Spleen (tissue), 11 donors: ENCODE results near the gene ZNF768. TPM values are rescaled to one million over a fixed set of nuclear protein-coding genes. Genes with fewer than 3 reads are reported as not detected.
A peak's percentile ranks its signal among the peaks of the same experiment; 100 is the strongest.

Experiments
- DNase-seq: peaks from one replicate; pipeline ENCODE4 v3.0.0-alpha.2; 2020
- H3K27ac ChIP-seq, 8 donors: fragments of 200-600 bp; sonication (generic) in 7 of 8; 1 replicate in 4 of 8; 2 replicates in 4 of 8; pipeline versions ENCODE4 v1.5.0 to v1.8.0; 2016 to 2021; ENCODE audit warnings: inconsistent platforms in 4 of 8, mild to moderate bottlenecking in 4 of 8, moderate library complexity in 1 of 8
- H3K27me3 ChIP-seq, 7 donors: fragments of 200-600 bp; sonication (generic) in 6 of 7; replicated peaks in 1 of 7; 1 replicate in 4 of 7; 2 replicates in 3 of 7; pipeline versions ENCODE4 v1.5.0 to v1.8.0; 2016 to 2021; ENCODE audit warnings: inconsistent platforms in 3 of 7, mild to moderate bottlenecking in 1 of 7
- H3K36me3 ChIP-seq, 6 donors: fragments of 200-600 bp; sonication (generic) in 5 of 6; 1 replicate in 4 of 6; 2 replicates in 2 of 6; pipeline versions ENCODE4 v1.5.0 to v1.8.0; 2016 to 2021; ENCODE audit warnings: inconsistent platforms in 2 of 6
- H3K4me1 ChIP-seq, 6 donors: fragments of 200-600 bp; sonication (generic) in 5 of 6; 1 replicate in 3 of 6; 2 replicates in 3 of 6; pipeline versions ENCODE4 v1.5.0 to v1.8.0; 2016 to 2021; ENCODE audit warnings: inconsistent platforms in 3 of 6
- H3K4me3 ChIP-seq, 8 donors: fragments of 200-600 bp; sonication (generic) in 7 of 8; 1 replicate in 4 of 8; 2 replicates in 4 of 8; pipeline versions ENCODE4 v1.5.0 to v1.8.0; 2016 to 2021; ENCODE audit warnings: inconsistent platforms in 4 of 8, mild to moderate bottlenecking in 4 of 8, moderate library complexity in 2 of 8
- H3K9me3 ChIP-seq, 8 donors: fragments of 200-600 bp; sonication (generic) in 7 of 8; 1 replicate in 4 of 8; 2 replicates in 4 of 8; pipeline versions ENCODE4 v1.5.0 to v1.8.0; 2016 to 2021; ENCODE audit warnings: inconsistent platforms in 4 of 8
- CTCF ChIP-seq, 11 experiments: fragments of 200-600 bp in 7 of 11; fragments of 450-650 bp in 4 of 11; sonication (generic) in 4 of 11; IDR thresholded peaks in 8 of 11; conservative IDR thresholded peaks in 3 of 11; 1 replicate in 7 of 11; 2 replicates in 4 of 11; pipeline versions ENCODE4 v1.4.0 to v1.8.0; 2016 to 2021; ENCODE audit warnings: antibody characterized with exemption in 11 of 11, inconsistent platforms in 4 of 11, mild to moderate bottlenecking in 1 of 11
- POLR2A ChIP-seq, 3 donors: fragments of 450-650 bp; IDR thresholded peaks; one replicate each; pipeline ENCODE4 v1.5.1; 2017; ENCODE audit warnings: antibody characterized with exemption in 3 of 3, mild to moderate bottlenecking in 1 of 3
- POLR2AphosphoS5 ChIP-seq, 3 donors: sonication (generic); formaldehyde crosslinking; IDR thresholded peaks; one replicate each; pipeline ENCODE4 v1.5.1; 2017; ENCODE audit warnings: antibody characterized with exemption in 3 of 3
- WGBS, 5 donors: extraction: QIAGEN DNeasy Blood & Tissue Kit in 3 of 5; methylation state at CpG; one replicate each; pipeline versions ENCODE4 v1.1.5 to v1.1.7; 2013 to 2018; 5-methylcytosine and 5-hydroxymethylcytosine counted together
- intact Hi-C: fragments of 100-400 bp; cut with DNase I; formaldehyde crosslinking; loops from one replicate; pipeline ENCODE4 v1.15.0; 2023; ENCODE audit warnings: low total_unique reads
- polyA plus RNA-seq, 3 donors: library from polyadenylated mRNA; stranded (reverse); fragments of 200-250 nt; gene quantifications; one replicate each; pipeline ENCODE4 v1.2.1, GENCODE V29; 2013
- total RNA-seq, 7 donors: library from RNA; depleted of rRNA in 3 of 7; stranded (reverse); fragments of >200 nt in 3 of 7; fragmentation: NEBNext Ultra II Directional in 4 of 7; extraction: Animal tissue kit (Norgen Biotek cat#: 25700) in 4 of 7; gene quantifications; one replicate each; pipeline versions ENCODE4 v1.1.0 to v1.2.1, GENCODE V29; 2016 to 2021
- donor health status: healthy with polysubstance abuse.
- donor health status: DM: no; HTN: no; CAD: no; lungs with moderate emphysema.
- donor health status: DM: no; HTN: no; CAD: no.
- donor health status: Bipolar disorder and iron deficiency.
- donor health status: healthy.
- donor health status: DM: no; HTN: no; CAD: no.
- donor health status: DM: yes; HTN: yes; CAD: no.

ZNF768 gene
- total and polyA plus RNA-seq, 10 donors: 17.0 to 33.1 (median 24.8) TPM

GRCh38 chr16:30570636-30571444 is 44.5 kb upstream of the ZNF768 start:
- WGBS, 5 donors: 11 to 16% (median 12%) methylated on average over 14 to 22 of the region's 22 CpGs
- DNase-seq: peak; percentile 79

GRCh38 chr16:30569746-30570635 is 43.6 kb upstream of the ZNF768 start:
- no peaks in the 10 kb centered on the region for H3K27me3 ChIP-seq
- H3K4me1 ChIP-seq: peaks cover 26 to 62% (median 47%) of the 10 kb centered on the region in 6 donors
- intact Hi-C loops: no loop called here
- peaks cover 0 to 5% (median 2%) of the 10 kb centered on the region in 6 donors for H3K36me3 ChIP-seq
- DNase-seq: peak; percentile 81
- TF ChIP-seq POLR2A (IDR thresholded peaks at IDR 0.05) (no peak), CTCF (IDR thresholded peaks at IDR 0.05 in 8 of 11, conservative IDR thresholded peaks at IDR 0.05 in 3 of 11) (no peak), POLR2AphosphoS5 (IDR thresholded peaks at IDR 0.05) (peak in 1 of 3 donors; percentile 53)
- peak overlapping the region in 6 of 8 donors; percentile 57 to 76 (median 68) for H3K4me3 ChIP-seq
- peak overlapping the region in 7 of 8 donors; percentile 93 to 100 (median 99) for H3K27ac ChIP-seq
- WGBS, 5 donors: 76 to 89% (median 82%) methylated on average over 20 to 44 of the region's 44 CpGs
- H3K9me3 ChIP-seq: no peaks in the 10 kb centered on the region

More at GRCh38 chr16:30570636-30571444, 44.5 kb upstream of the ZNF768 start:
- TF ChIP-seq POLR2A (IDR thresholded peaks at IDR 0.05) (no peak), POLR2AphosphoS5 (IDR thresholded peaks at IDR 0.05) (no peak), CTCF (IDR thresholded peaks at IDR 0.05 in 8 of 11, conservative IDR thresholded peaks at IDR 0.05 in 3 of 11) (no peak)
- Histone ChIP-seq H3K27ac (peak overlapping the region; percentile 93 to 100 (median 98)), H3K9me3 (no peaks in the 10 kb centered on the region), H3K36me3 (peaks cover 0 to 6% (median 2%) of the 10 kb centered on the region in 6 donors), H3K27me3 (no peaks in the 10 kb centered on the region), H3K4me3 (peak overlapping the region; percentile 43 to 76 (median 60)), H3K4me1 (peaks cover 26 to 62% (median 47%) of the 10 kb centered on the region in 6 donors)
- intact Hi-C loops: no loop called here

GRCh38 chr16:30569281-30569680 is 42.9 kb upstream of the ZNF768 start:
- 87 to 98% (median 96%) methylated on average over 3 of the region's 3 CpGs for WGBS, 5 donors

More at GRCh38 chr16:30569281-30569680, 42.9 kb upstream of the ZNF768 start:
- Histone ChIP-seq H3K27me3 (no peaks in the 10 kb centered on the region), H3K9me3 (no peaks in the 10 kb centered on the region), H3K4me3 (no peak overlapping the region), H3K36me3 (peaks cover 0 to 5% (median 2%) of the 10 kb centered on the region in 6 donors), H3K27ac (peak overlapping the region; percentile 58 to 99 (median 84)), H3K4me1 (peaks cover 26 to 62% (median 47%) of the 10 kb centered on the region in 6 donors)
- intact Hi-C loops: no loop called here
- DNase-seq: no peak
- TF ChIP-seq POLR2A (IDR thresholded peaks at IDR 0.05) (no peak), POLR2AphosphoS5 (IDR thresholded peaks at IDR 0.05) (no peak), CTCF (IDR thresholded peaks at IDR 0.05 in 8 of 11, conservative IDR thresholded peaks at IDR 0.05 in 3 of 11) (no peak)
